HG03558 (cell line): Measurements from ENCODE around the gene CRACDL.
A peak's percentile ranks its signal among the peaks of the same experiment; 100 is the strongest.
"Not testable (repeated sequence)": the region's sequence is repeated elsewhere in the genome, so short reads cannot be mapped to it uniquely, and the experiment has no call there.

ENCODE experiments used
- ATAC-seq: cut with Tn5 transposase; IDR thresholded peaks from one replicate; pipeline ENCODE4 v1.9.1; 2021; ENCODE audit warnings: moderate number of reproducible peaks; ENCODE audit not compliant: unreplicated experiment; ENCODE audit errors: extremely low read depth

The CRACDL gene

GRCh38 chr2:98761909-98762308 is 174.1 kb downstream of the CRACDL start:
- ATAC-seq = no peak

- ATAC-seq = no peak
Measured at GRCh38 chr2:98761267-98761781, 174.7 kb downstream of the CRACDL start.

GRCh38 chr2:98759827-98760625 is 176.0 kb downstream of the CRACDL start:
- ATAC-seq = no peak

- ATAC-seq = no peak
Measured at GRCh38 chr2:98759338-98759737, 176.7 kb downstream of the CRACDL start.

- ATAC-seq = peak; percentile 75
Measured at GRCh38 chr2:98757904-98758421, 178.1 kb downstream of the CRACDL start.

- ATAC-seq = no peak
Measured at GRCh38 chr2:98753801-98754200, 182.2 kb downstream of the CRACDL start.

GRCh38 chr2:98752711-98753110 is 183.3 kb downstream of the CRACDL start:
- ATAC-seq = not testable (repeated sequence)

- ATAC-seq = no peak
Measured at GRCh38 chr2:98751748-98752147, 184.3 kb downstream of the CRACDL start.

GRCh38 chr2:98750593-98751282 is 185.3 kb downstream of the CRACDL start:
- no peak for ATAC-seq

- ATAC-seq = no peak
Measured at GRCh38 chr2:98749066-98749450, 187.0 kb downstream of the CRACDL start.

GRCh38 chr2:98748292-98749065 is 187.5 kb downstream of the CRACDL start:
- no peak for ATAC-seq

GRCh38 chr2:98747888-98748287 is 188.1 kb downstream of the CRACDL start:
- no peak for ATAC-seq

- ATAC-seq = no peak
Measured at GRCh38 chr2:98746426-98746825, 189.6 kb downstream of the CRACDL start.

GRCh38 chr2:98744595-98744994 is 191.4 kb downstream of the CRACDL start:
- ATAC-seq = no peak
